Activated T-cell treated with anti-CD3 and anti-CD28 coated beads, Interleukin-2, amount 50 U/mL, for 4 hours (primary cell): ENCODE data around the gene ING1. TPM values are rescaled to one million over a fixed set of nuclear protein-coding genes. Genes with fewer than 3 reads are reported as not detected.

ENCODE experiments used
- ATAC-seq, 2 donors: fragments of 200-7000 bp; cut with Tn5 transposase; one replicate each; pipeline ENCODE4 v1.10.0; 2021
- DNase-seq: peaks from one replicate; pipeline ENCODE4 v3.0.0-alpha.2; 2020
- H3K27me3 Mint-ChIP-seq: one replicate; pipeline ENCODE4 v1.8.0; 2021; ENCODE audit warnings: low read depth, mixed read lengths
- H3K36me3 Mint-ChIP-seq: one replicate; pipeline ENCODE4 v1.8.0; 2022; ENCODE audit warnings: mixed read lengths; ENCODE audit not compliant: insufficient read depth
- H3K4me1 Mint-ChIP-seq: one replicate; pipeline ENCODE4 v1.8.0; 2021; ENCODE audit warnings: low read depth, mixed read lengths
- H3K4me3 Mint-ChIP-seq: one replicate; pipeline ENCODE4 v1.8.0; 2021; ENCODE audit warnings: mild to moderate bottlenecking, moderate library complexity, mixed read lengths
- H3K9me3 Mint-ChIP-seq: one replicate; pipeline ENCODE4 v1.8.0; 2021; ENCODE audit warnings: mixed read lengths
- total RNA-seq, 3 donors: library from RNA; stranded (reverse); gene quantifications; one replicate each; pipeline ENCODE4 v1.2.1, GENCODE V29; 2021

ING1 gene
- total RNA-seq, 3 donors from 2014 or later, result 16.9 to 17.7 (median 17.5) TPM

GRCh38 chr13:110759710-110760109, 46.2 kb downstream of the ING1 start:
- Mint-ChIP-seq H3K9me3 (peaks cover 4% of the 10 kb centered on the region), H3K36me3 (no peaks in the 10 kb centered on the region), H3K27me3 (peaks cover 16% of the 10 kb centered on the region), H3K4me1 (no peaks in the 10 kb centered on the region), H3K4me3 (no peak overlapping the region)
- ATAC-seq (no peak), DNase-seq (no peak)

DNA sequence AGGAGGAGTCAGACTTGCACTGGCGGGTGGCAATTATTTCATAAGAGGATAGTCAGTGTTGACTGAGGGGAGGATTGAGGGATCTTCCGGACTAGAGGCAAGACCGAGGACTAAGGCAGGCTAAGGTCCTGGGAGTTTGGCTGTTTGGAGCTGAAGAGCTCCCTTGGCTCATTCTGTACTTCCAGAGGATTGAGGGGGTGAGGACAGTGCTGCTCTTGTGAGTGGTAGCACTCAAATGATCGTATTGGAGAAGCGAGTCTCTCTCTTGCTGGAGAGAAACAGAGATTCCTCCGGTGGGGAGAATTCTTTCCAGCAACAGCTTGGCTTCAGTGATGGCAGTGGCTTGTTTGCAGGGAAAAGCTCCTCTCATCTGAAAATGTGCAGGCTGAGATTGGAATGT, 47.1 kb downstream of the ING1 start:
- Mint-ChIP-seq H3K9me3 (peaks cover 4% of the 10 kb centered on the region), H3K27me3 (peaks cover 20% of the 10 kb centered on the region), H3K36me3 (no peaks in the 10 kb centered on the region), H3K4me3 (no peak overlapping the region), H3K4me1 (no peaks in the 10 kb centered on the region)
- DNase-seq (no peak), ATAC-seq (no peak)

DNA sequence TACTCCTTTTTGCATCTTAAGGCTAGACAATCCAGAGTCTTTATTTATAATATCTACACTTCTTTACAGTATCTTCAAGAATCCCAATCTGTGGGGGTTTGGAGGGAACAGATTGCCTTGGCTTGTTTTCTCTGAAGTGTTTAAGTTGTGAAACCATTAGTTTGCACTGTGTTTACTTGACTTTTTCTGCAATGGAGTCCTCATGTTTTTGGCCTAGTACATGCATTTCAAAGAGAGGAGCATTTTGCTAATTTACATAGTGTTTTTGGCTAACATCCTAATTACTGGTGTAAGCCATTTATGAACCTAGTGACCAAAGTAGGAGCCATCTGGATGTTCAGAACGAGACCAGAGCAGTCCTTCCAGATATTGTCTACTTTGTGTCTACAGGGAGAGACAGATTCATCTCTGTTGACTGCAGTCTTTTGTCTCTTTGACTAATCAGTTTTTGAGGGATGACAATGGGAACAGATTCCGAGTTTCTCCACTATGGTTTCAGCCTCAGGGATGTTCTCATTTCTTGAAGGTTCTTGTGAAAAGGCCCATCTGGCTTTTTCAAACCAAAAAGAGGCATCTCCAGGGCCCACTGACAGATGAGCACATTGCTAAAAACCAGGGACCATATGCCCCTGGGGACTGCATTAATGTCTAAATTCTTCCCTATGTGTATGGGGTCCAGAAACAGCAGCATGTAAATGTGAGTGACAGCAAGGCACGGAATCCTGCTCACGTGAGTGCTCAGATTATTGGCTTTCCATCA, 53.4 kb downstream of the ING1 start:
- H3K27me3 Mint-ChIP-seq, result peaks cover 33% of the 10 kb centered on the region
- H3K36me3 Mint-ChIP-seq, result no peaks in the 10 kb centered on the region
- peaks cover 4% of the 10 kb centered on the region for H3K9me3 Mint-ChIP-seq
- no peak for ATAC-seq
- DNase-seq, result no peak
- H3K4me3 Mint-ChIP-seq, result no peak overlapping the region
- no peaks in the 10 kb centered on the region for H3K4me1 Mint-ChIP-seq

GRCh38 chr13:110767476-110767875, 54.0 kb downstream of the ING1 start:
- Mint-ChIP-seq H3K9me3 (peaks cover 4% of the 10 kb centered on the region), H3K4me3 (no peak overlapping the region), H3K27me3 (peaks cover 33% of the 10 kb centered on the region), H3K4me1 (no peaks in the 10 kb centered on the region), H3K36me3 (no peaks in the 10 kb centered on the region)
- ATAC-seq (no peak), DNase-seq (no peak)

GRCh38 chr13:110769097-110769496, 55.6 kb downstream of the ING1 start:
- no peak for DNase-seq
- no peaks in the 10 kb centered on the region for H3K9me3 Mint-ChIP-seq
- ATAC-seq, result no peak

GRCh38 chr13:110770678-110771077, 57.2 kb downstream of the ING1 start:
- Mint-ChIP-seq H3K4me1 (no peaks in the 10 kb centered on the region), H3K36me3 (no peaks in the 10 kb centered on the region), H3K9me3 (no peaks in the 10 kb centered on the region), H3K27me3 (peaks cover 24% of the 10 kb centered on the region), H3K4me3 (no peak overlapping the region)
- ATAC-seq, result no peak
- no peak for DNase-seq

More at GRCh38 chr13:110769097-110769496, 55.6 kb downstream of the ING1 start:
- Mint-ChIP-seq H3K4me3 (no peak overlapping the region), H3K27me3 (peaks cover 30% of the 10 kb centered on the region), H3K4me1 (no peaks in the 10 kb centered on the region), H3K36me3 (no peaks in the 10 kb centered on the region)

GRCh38 chr13:110771194-110771593, 57.7 kb downstream of the ING1 start:
- ATAC-seq, result no peak
- Mint-ChIP-seq H3K27me3 (peaks cover 19% of the 10 kb centered on the region), H3K36me3 (no peaks in the 10 kb centered on the region), H3K9me3 (no peaks in the 10 kb centered on the region), H3K4me1 (no peaks in the 10 kb centered on the region), H3K4me3 (no peak overlapping the region)
- DNase-seq, result no peak

GRCh38 chr13:110772091-110772984, 58.8 kb downstream of the ING1 start:
- Mint-ChIP-seq H3K9me3 (no peaks in the 10 kb centered on the region), H3K36me3 (no peaks in the 10 kb centered on the region)
- ATAC-seq, result no peak

More at GRCh38 chr13:110772091-110772984, 58.8 kb downstream of the ING1 start:
- Mint-ChIP-seq H3K4me1 (no peaks in the 10 kb centered on the region), H3K4me3 (no peak overlapping the region), H3K27me3 (peaks cover 17% of the 10 kb centered on the region)
- DNase-seq, result no peak

Other genes starting within 250 kb of the ING1 start
- gene RAB20, start 152.0 kb upstream of the ING1 start, total RNA-seq, result 1 to 10 TPM; 1.2 to 1.4 (median 1.4) TPM
- gene NAXD, start 98.2 kb upstream of the ING1 start, total RNA-seq, result 10 to 100 TPM; 17.8 to 20.5 (median 19.5) TPM
- 10 to 100 TPM; 72.6 to 97.4 (median 80.3) TPM for gene CARS2, start 7.6 kb upstream of the ING1 start, total RNA-seq
- 10 to 100 TPM; 52.4 to 72.4 (median 66.4) TPM for gene ANKRD10, start 201.4 kb downstream of the ING1 start, total RNA-seq